GM15510 (cell line): ENCODE measurements around the gene NR1D2.

Source experiments
- POLR2A ChIP-seq: IDR thresholded peaks from 3 replicates; pipeline ENCODE4 v1.6.1; 2011; ENCODE audit warnings: borderline replicate concordance; ENCODE audit not compliant: insufficient read length; ENCODE audit errors: extremely low read depth

Gene NR1D2

DNA sequence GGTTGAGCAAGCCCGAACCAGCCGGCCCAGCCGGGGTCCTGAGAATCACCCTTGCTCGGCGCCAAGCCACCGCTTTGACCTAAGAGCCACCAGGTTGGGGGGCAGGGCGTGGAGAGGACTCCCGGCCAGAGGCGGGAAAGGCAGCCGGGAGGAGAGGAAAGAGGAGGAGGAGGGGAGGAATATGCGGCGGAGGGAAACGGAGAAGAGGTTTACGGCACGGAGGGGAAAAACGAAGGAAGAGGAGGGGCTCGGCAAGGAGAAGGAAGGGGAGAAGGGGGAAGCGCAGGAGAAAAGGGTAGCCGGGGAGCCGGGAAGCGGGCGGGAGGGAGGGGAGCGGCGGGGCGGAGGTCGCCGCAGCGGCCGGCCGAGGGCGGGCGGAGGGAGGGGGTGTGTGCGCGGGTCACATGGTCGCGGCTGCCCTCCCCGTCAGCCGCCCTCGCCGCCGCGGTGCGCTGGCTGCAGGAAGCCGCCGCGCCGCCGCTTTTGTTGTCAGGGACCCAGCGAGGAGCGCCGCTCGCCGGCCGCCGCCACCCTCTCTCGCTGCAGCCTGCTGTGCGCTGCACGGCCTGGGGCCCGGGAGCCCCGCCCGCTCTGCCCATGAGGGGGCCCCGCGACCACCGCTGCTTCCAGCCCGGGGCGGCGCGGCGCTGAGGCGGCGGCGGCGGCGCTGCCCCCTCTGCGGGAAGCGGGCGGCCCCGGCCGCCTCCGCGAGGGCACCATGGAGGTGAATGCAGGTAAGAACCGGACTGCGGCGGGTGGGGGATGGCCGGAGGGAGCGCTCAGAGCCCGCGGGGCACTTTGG lies at the start of gene NR1D2:
TSS of gene NR1D2 (plus strand) at position 426 of the 802 bp plus-strand sequence. CDS start at position 719, 293 bp downstream.
- peak; percentile 23 for TF ChIP-seq POLR2A

GRCh38 chr3:23900744-23901143 lies 44.3 kb upstream of the NR1D2 start:
- TF ChIP-seq POLR2A, result no peak

- TF ChIP-seq POLR2A, result no peak
Observed at GRCh38 chr3:23904545-23904944, 40.5 kb upstream of the NR1D2 start.

DNA sequence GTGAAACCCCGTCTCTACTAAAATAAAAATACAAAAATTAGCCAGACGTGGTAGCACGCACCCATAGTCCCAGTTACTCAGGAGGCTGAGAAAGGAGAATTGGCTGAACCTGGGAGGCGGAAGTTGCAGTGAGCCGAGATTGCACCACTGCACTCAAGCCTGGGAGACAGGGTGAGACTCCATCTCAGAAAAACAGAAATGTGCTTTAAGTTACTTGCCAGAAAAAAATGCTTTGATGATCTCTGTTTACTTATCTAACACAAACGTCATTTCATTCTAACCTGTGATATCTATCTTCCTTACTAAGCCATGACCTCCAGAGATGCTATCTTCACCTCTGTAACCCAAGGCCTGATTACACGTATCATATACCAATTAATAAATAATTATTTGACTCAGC lies 35.7 kb upstream of the NR1D2 start:
- TF ChIP-seq POLR2A, result no peak

DNA sequence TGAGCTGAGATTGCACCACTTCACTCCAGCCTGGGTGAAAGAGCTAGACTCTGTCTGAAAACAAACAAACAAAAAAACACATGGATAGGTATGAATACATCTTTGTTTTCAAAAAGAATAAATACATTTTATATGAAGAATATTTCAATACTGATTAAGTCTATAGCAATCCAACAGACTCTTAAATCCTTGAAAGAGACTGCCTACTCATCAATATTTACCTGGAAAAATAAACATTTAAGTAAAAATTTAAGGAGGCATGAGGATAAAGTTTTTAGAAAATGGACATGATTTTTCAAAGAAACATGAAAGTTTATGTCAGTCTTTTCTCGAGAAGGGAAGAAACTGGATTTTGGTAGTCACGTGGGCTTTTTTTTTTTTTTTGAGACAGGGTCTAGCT lies 33.7 kb upstream of the NR1D2 start:
- no peak for TF ChIP-seq POLR2A

GRCh38 chr3:23913182-23913581 lies 31.9 kb upstream of the NR1D2 start:
- TF ChIP-seq POLR2A, result no peak

DNA sequence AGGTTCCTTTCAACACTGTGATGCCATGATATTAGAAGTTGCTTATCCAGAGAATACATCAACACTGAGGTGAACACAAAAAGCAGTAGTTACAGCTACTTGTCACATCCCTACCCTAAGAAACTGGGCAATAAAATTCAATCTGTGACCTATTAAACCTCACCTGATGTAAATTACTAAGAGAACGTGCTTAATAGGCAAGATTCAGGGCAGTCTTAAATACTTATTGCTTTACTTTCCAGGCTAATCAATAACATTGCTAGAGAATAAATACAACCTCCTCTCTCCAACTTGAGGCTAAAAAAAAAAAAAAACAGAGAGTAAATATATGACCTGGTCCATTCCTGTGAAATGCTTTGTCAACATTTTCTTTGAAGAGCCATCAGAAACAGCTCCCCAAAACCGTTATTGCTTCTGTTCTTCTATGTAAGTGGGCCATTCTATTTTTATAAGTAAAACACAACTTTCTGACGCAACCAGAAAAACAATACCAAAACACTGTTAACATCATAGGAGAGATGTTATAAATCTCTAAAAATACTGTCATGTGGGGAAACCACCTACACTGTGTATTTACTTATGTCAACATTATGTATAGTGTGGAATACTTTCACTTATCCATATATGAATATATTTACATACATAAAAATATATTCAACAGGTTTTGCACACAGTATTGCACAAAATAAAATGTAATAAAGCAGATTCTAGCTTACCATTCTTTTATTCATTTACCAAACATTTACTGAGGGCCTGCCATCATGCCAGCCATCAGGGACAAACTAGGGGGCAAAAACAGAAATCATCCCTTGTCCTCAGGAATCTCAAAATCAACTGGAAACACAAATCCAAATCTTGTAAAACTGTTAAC lies 31.0 kb upstream of the NR1D2 start:
- no peak for TF ChIP-seq POLR2A

DNA sequence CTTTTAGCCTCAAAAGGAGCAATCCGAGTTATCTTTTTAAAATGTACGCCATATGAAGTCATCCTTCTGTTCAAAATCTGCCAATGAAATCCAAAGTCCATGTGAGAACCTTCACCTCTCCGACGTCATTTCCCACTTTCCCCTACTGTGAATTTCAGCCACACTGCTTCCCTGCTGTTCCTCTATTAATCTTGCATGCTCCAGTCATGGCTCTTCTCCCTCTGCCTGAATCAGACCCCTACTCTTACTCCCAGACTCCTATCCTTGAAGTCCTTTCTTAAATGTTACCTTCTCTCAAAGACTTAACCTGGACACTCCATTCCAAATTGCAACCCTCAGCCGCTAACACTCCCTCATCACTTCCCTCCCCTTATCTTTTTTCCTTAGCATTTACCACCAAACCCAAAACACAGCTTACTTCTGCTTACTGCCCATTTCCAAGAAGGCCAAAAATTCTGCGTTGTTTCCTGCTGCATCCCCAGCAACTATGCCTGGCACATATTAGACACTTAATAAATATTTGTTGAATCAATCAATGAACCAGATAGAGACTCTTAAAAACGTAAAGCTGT lies 29.5 kb upstream of the NR1D2 start:
- no peak for TF ChIP-seq POLR2A

GRCh38 chr3:23916152-23916885 lies 28.8 kb upstream of the NR1D2 start:
- TF ChIP-seq POLR2A, result no peak

- peak; percentile 99 for TF ChIP-seq POLR2A
Observed at GRCh38 chr3:23916886-23917678, 28.0 kb upstream of the NR1D2 start, which contains the start of the genes NKIRAS1 and RPL15. Gene NKIRAS1, minus strand, starts transcription at chr3:23916990. Its CDS starts 6,086 bp downstream, at chr3:23910904. Gene RPL15, plus strand, starts transcription at chr3:23917132. Its CDS starts 728 bp downstream, at chr3:23917860.

- TF ChIP-seq POLR2A, result no peak
Observed at GRCh38 chr3:23919628-23920027, 25.5 kb upstream of the NR1D2 start.

DNA sequence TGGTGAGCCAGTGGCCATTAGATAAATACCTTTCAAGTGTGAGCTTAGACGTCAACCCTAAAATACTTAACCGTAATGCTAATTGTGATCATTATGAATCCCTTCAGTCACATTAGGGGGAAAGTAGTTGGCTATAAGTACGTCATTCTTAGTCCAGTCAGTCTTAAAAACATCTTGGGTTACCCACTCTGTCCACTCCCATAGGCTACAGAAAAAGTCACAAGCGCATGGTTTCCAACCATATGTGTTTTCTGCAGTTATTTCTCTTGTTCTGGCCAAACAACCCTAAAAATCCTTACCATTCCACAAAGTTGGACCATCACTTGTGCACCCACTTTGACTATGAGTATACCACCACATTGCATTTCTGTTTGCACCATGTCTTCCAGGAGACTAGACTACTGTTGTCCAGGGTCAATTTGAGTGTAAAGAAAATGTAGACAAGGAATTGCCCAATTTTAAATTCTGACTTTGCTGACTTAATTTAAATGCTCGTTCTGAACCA lies 24.9 kb upstream of the NR1D2 start:
- no peak for TF ChIP-seq POLR2A

- no peak for TF ChIP-seq POLR2A
Observed at GRCh38 chr3:23921052-23921511, 24.0 kb upstream of the NR1D2 start.
